G401 (cell line): ENCODE data around the gene NAV2. TPM values are rescaled to one million over a fixed set of nuclear protein-coding genes. Genes with fewer than 3 reads are reported as not detected.

ENCODE experiments used
- DNase-seq: peaks from one replicate; pipeline ENCODE4 v3.0.0-alpha.2; 2015; ENCODE audit warnings: low spot score
- in situ Hi-C: cut with HindIII; loops from 2 replicates; pipeline ENCODE4 v1.10.0; 2016; ENCODE audit warnings: low sequenced_read_pairs, mixed read lengths
- total RNA-seq: library from RNA; depleted of rRNA; stranded (reverse); fragments of >200 nt; shearing (Covaris generic); gene quantifications from 2 replicates; pipeline ENCODE4 v1.2.3, GENCODE V29; 2014

The NAV2 gene
- total RNA-seq, 1 experiment from 2014 or later = 4.2 TPM

DNA sequence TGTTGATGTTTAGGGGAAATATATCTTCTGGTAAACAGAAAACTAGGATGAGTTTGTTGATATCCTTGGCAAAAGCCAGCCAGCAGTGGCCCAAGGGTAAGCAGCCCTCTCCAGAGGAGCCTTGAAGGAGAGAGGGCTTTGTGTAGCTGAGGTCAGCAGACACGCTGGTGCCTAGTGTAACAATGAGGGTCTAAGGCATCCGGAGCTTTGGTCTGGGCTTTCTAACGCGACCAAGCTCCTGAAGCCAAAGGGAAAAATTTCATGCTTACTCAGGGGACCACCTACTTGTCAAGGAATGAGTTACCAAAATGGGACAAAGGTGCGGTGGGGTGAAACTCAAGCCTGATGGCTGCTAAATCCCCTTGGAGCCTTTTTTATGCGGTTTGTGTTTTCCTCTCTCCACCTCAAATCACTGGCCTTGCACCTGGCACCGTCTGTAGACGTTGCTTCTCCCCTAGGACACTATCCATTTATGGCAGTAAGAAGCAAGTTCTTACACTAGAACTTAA is 312.7 kb downstream of the NAV2 start:
- in situ Hi-C loops = no loop called here
- no peak for DNase-seq

- in situ Hi-C loops = no loop called here
- no peak for DNase-seq
These were observed 314.3 kb downstream of the NAV2 start for GRCh38 chr11:20026629-20027555.

GRCh38 chr11:20027556-20028013 is 314.9 kb downstream of the NAV2 start:
- no peak for DNase-seq
- in situ Hi-C loops = no loop called here

DNA sequence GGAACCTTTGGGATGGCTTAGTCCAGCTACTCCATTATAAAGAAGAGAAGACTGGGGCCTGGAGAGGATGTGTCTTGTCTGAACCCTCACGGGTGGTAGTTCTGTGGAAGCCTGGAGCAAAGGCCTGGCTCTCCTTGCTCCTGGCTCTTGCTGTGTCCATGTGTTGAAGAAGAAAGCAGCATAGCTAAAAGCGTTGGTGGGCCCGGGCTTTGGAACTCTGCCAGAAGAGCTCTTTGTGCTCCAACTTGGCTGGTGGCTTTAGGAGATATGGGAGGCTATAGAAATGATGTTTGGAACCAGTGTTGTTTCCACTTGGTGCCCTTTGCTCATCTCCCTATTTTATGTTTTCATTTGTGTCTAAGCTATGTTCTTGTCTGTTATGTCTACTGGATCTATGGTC is 316.6 kb downstream of the NAV2 start:
- DNase-seq = no peak
- in situ Hi-C loops = no loop called here

DNA sequence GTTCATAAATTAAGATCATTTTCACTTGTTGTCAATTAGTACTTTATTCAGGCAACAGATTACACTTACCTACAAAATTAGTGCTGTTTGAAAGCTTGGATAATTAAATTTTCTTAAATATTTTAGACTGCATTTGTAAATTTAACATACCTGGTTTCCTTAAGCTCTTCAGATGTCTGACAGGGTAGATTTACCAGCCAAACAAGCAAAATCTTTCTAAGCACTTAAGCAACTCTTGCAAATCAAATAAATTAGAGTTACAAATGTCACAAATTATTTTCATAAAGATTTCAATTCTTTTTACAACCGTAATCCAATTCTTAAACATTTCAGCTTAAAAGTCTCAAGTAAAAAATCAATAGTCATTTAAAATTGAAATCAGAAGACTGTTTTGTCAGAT is 317.8 kb downstream of the NAV2 start:
- in situ Hi-C loops = no loop called here
- no peak for DNase-seq

DNA sequence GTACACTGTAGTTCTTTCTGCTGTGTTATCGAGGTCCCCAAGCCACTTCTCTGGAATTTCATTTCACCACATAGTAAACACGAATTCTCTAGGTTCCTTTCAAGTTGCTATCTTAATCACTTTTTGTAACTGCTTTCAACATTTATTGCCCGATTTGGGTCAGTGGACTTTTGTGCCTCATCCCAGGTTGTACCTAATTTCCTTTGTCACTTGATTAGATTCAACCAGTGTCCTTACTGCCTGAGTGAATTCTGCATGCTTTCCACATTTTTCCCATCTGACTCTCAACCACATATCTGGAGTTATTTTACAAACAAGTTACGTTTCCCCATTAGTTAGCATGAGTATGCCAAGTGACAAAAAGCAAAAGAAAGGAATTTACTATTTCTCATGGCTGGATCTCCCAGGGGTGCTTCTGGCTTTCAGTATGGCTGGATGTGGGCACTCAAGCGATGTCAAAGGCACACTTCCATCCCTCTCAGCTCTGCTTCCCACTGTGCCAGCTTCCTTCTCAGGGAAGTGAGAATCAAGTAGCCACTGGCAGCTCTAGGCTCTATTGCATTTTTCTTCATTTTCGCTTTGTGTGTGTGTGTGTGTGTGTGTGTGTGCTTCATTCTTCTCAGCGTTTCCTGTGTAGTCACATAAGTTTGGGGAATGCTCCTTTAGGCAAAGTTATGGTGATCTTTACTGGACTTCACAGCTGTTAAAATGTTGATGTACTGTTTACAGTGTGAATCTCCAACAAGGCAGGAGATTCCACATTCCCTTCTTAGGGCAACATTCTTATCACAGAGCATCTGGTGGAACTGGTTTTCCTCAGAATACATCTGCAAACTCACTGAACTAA is 318.7 kb downstream of the NAV2 start:
- DNase-seq = no peak
- in situ Hi-C loops = no loop called here

- in situ Hi-C loops = no loop called here
- no peak for DNase-seq
These were observed 319.5 kb downstream of the NAV2 start for GRCh38 chr11:20032127-20032526.

GRCh38 chr11:20032577-20033260 is 320.1 kb downstream of the NAV2 start:
- in situ Hi-C loops = no loop called here
- no peak for DNase-seq

DNA sequence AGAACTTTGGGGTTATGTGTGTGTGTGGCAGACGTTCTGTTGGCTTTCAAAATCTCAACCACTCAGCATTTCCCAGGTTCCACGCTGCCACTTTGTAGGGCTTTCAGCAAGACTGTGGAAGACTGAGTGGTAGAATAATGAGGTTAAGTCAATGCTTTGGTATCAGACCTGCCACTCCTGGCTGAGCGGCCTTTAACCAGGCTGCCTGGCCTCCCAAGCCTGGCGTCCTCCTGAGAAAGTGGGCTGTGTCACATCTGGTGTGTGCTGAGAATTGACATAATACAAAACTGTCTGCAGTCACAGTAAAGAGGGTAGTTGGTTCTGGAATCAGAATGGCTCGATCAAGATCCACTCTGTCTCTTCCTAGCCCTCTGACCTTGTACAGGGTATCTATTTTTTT is 321.2 kb downstream of the NAV2 start:
- in situ Hi-C loops = no loop called here
- no peak for DNase-seq

- in situ Hi-C loops = no loop called here
- no peak for DNase-seq
These were observed 322.3 kb downstream of the NAV2 start for GRCh38 chr11:20034941-20035340.

GRCh38 chr11:20035375-20035700 is 322.7 kb downstream of the NAV2 start:
- DNase-seq = no peak
- in situ Hi-C loops = no loop called here

DNA sequence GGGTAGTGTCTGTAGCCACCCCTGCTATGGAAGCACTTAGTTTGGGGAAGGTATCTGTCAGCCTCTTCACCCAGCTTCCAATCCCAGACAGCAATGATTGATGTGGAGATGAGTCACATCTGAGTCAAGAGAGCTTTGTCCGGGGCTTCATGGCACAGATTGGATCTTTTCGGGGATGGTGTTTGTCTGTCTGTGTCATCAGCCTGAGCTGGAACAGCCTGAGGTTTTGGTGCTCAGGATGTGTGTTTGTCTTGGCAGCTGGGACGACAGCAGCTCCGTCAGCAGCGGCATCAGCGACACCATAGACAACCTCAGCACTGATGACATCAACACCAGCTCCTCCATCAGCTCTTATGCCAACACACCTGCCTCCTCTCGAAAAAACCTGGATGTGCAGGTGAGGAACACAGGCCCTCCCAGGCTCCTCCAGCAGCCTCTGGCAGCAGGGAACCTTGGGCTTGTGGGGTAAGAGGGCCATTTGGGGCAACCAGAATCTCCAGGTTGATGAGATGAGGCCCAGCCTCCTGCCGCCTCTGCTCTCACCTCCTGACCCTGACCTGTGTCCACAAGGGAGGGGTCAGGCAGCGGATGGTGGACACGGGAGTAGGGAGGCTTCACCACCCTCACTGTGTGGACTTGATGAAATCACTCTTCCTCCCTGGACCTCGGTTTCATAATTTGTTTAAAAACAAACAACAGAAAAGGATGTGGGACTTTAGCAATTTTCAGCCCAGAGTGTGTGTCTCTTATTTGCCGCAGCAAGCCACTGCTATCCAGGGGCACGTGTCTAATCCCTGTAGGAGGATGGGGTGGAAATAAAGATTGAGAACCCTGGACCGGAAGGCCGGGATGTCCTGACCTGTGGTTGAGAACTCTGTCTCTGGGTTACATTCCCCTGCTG is 323.3 kb downstream of the NAV2 start:
- in situ Hi-C loops = no loop called here
- DNase-seq = no peak

DNA sequence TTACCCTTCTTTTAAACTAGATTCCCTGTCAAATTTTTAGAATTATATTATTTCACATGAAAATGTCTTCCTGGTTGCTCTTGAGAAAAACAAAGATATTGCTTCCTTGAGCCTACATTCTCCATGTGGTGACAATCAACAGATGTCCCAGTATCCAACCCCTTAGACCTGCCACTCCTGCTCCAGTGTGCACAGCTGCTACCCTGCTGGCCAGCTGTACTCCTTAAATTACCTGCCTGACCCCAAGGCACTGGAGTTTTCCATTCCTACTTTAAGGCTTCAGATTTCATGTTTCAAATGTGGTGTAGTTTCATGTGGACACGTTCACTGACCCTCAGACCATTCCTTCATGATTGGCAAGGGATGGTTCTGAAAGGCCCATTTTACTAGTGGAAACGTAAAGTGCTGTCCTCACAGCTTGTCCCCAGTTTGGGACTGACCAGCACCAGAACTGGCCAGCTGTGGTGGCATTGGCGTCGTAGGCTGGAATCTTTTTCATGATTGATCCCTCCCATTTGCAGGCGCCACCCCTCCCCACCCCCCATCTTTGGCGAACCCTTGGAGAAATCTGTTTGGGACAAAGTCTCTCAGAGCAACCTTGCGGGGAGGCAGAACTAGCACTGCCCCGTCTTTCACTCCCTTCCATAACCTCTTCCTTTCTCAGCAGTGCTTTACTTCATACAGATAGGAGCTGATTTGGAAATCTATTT is 324.1 kb downstream of the NAV2 start:
- in situ Hi-C loops = no loop called here
- DNase-seq = no peak

GRCh38 chr11:20037396-20038153 is 324.9 kb downstream of the NAV2 start:
- DNase-seq = no peak
- in situ Hi-C loops = no loop called here

DNA sequence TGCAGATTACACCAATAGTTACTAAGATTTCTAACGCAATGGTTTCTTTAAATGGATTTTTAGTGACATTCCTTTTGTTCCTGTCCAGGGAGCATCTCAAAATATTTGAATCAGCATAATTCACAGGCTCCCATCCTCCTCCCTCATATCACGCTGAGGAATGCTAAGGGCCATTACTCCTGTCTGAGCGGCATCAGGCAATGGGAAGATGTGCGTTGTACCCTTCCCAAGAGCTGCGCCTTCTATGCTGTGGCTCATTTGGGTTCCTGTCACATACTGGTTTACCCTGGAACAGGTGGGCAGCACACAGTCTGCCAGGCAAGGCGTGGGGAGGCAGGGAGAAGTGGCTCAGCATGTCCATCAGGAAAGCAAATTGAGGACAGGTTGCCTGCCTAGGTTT is 325.8 kb downstream of the NAV2 start:
- in situ Hi-C loops = no loop called here
- no peak for DNase-seq

DNA sequence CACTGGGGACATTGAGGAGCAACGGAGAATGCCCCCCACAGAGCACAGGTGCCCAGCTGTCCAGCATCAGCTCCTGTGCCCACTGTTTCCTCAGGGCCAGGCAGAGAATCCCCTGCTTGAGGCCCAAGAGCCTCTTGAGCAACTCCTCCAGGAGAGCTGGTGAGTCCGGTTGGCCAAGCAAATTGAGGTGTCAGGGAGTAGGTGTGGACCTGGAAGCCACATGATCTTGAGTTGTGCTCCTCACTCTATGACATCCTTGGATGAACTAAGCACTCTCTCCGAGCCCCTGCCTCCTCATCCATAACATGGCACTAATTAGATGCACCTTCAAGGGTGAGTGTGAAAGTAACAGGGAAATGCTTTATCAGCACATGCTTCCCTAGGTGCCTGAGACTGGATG is 326.3 kb downstream of the NAV2 start:
- no peak for DNase-seq
- in situ Hi-C loops = no loop called here

DNA sequence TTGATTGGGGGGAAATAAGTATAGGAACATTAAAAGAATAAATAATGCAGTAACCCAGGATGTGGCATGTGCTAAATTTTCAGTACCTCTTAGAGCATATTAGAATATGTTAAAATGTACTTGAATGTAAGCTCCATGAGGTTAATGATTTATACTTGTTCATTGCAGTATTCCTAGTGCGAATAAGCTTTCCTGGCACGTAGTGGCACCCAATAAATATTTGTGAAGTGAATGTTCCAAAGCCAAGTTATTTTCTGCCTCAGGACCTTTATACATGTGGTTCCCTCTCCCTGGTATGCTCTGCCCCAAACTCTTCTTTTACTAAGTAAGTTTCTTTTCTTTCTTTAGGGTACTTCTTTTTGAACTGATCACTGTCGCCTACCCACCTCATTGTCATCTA is 328.9 kb downstream of the NAV2 start:
- in situ Hi-C loops = no loop called here
- no peak for DNase-seq
